Body of pancreas (tissue), 4 donors: ENCODE data around the gene ACSBG1. TPM values are rescaled to one million over a fixed set of nuclear protein-coding genes. Genes with fewer than 3 reads are reported as not detected.

Source experiments
- ATAC-seq: fragments of 150-250 bp; one replicate; pipeline ENCODE4 v1.9.1; 2016
- DNase-seq, 4 donors: peaks; one replicate each; pipeline ENCODE4 v3.0.0-alpha.2; 2019
- H3K27ac ChIP-seq, 4 donors: fragments of 200-600 bp; sonication (generic); 1 replicate in 3 of 4; 2 replicates in 1 of 4; pipeline versions ENCODE4 v1.5.1 to v1.6.1; 2016 to 2019; ENCODE audit warnings: mild to moderate bottlenecking in 1 of 4, mixed read lengths in 1 of 4, moderate library complexity in 1 of 4
- H3K27me3 ChIP-seq, 2 donors: fragments of 200-600 bp; sonication (generic); one replicate each; pipeline ENCODE4 v1.6.0; 2016; ENCODE audit warnings: mild to moderate bottlenecking in 1 of 2
- H3K36me3 ChIP-seq, 2 donors: fragments of 200-600 bp; sonication (generic); replicated peaks in 1 of 2; 2 replicates each; pipeline ENCODE4 v1.5.1; 2016; ENCODE audit warnings: low read depth in 2 of 2; ENCODE audit not compliant: insufficient read depth in 1 of 2
- H3K4me1 ChIP-seq: fragments of 200-600 bp; sonication (generic); one replicate; pipeline ENCODE4 v1.6.0; 2016
- H3K4me3 ChIP-seq, 2 donors: fragments of 200-600 bp; sonication (generic); 1 replicate in 1 of 2; 2 replicates in 1 of 2; pipeline ENCODE4 v1.5.1; 2016 to 2019
- H3K9me3 ChIP-seq, 3 donors: fragments of 200-600 bp; sonication (generic); 1 replicate in 2 of 3; 2 replicates in 1 of 3; pipeline ENCODE4 v1.5.1; 2016
- CTCF ChIP-seq, 7 experiments: fragments of 450-650 bp in 4 of 7; fragments of 200-600 bp in 3 of 7; sonication (generic) in 3 of 7; IDR thresholded peaks; one replicate each; pipeline ENCODE4 v1.5.1; 2016 to 2019; ENCODE audit warnings: antibody characterized with exemption in 7 of 7
- POLR2A ChIP-seq, 3 donors: fragments of 450-650 bp; IDR thresholded peaks; one replicate each; pipeline ENCODE4 v1.6.1; 2016; ENCODE audit warnings: antibody characterized with exemption in 3 of 3, mild to moderate bottlenecking in 2 of 3
- WGBS, 2 donors: methylation state at CpG; one replicate each; pipeline ENCODE4 v1.1.5; 2017; 5-methylcytosine and 5-hydroxymethylcytosine counted together
- intact Hi-C: fragments of 100-400 bp; cut with DNase I; formaldehyde crosslinking; loops from one replicate; pipeline ENCODE4 v1.15.1; 2023
- total RNA-seq, 2 donors: library from RNA; depleted of rRNA; stranded (reverse); fragments of >200 nt; gene quantifications; one replicate each; pipeline ENCODE4 v1.1.0, GENCODE V29; 2016

Gene ACSBG1
- total RNA-seq, 2 donors from 2014 or later, result not detected

- peaks cover 0 to 17% of the 10 kb centered on the region in 2 donors for H3K36me3 ChIP-seq
Measured at GRCh38 chr15:78171864-78172472, 62.4 kb downstream of the ACSBG1 start.

GRCh38 chr15:78170848-78171773, 63.3 kb downstream of the ACSBG1 start:
- H3K4me3 ChIP-seq, result no peak overlapping the region
- TF ChIP-seq CTCF (IDR thresholded peaks at IDR 0.05) (no peak), POLR2A (IDR thresholded peaks at IDR 0.05) (no peak)
- no peak overlapping the region for H3K27ac ChIP-seq
- intact Hi-C loops, result no loop called here
- no peaks in the 10 kb centered on the region for H3K27me3 ChIP-seq
- no peaks in the 10 kb centered on the region for H3K4me1 ChIP-seq
- no peaks in the 10 kb centered on the region for H3K9me3 ChIP-seq
- peaks cover 7 to 20% of the 10 kb centered on the region in 2 donors for H3K36me3 ChIP-seq
- WGBS, 2 donors, result 77 to 87% methylated on average over 17 of the region's 17 CpGs
- DNase-seq, result peak in 2 of 4 donors; percentile 7 to 25
- ATAC-seq, result no peak

More at GRCh38 chr15:78171864-78172472, 62.4 kb downstream of the ACSBG1 start:
- H3K4me3 ChIP-seq, result no peak overlapping the region
- ATAC-seq (no peak), DNase-seq (no peak)
- H3K9me3 ChIP-seq, result no peaks in the 10 kb centered on the region
- H3K27me3 ChIP-seq, result no peaks in the 10 kb centered on the region
- TF ChIP-seq CTCF (IDR thresholded peaks at IDR 0.05) (no peak), POLR2A (IDR thresholded peaks at IDR 0.05) (no peak)
- 96 to 97% methylated on average over 9 of the region's 9 CpGs for WGBS, 2 donors
- no peak overlapping the region for H3K27ac ChIP-seq
- H3K4me1 ChIP-seq, result no peaks in the 10 kb centered on the region
- intact Hi-C loops, result no loop called here

GRCh38 chr15:78168608-78169007, 65.8 kb downstream of the ACSBG1 start:
- Histone ChIP-seq H3K4me1 (no peaks in the 10 kb centered on the region), H3K27ac (no peak overlapping the region), H3K36me3 (peaks cover 12 to 30% of the 10 kb centered on the region in 2 donors), H3K9me3 (no peaks in the 10 kb centered on the region), H3K27me3 (no peaks in the 10 kb centered on the region), H3K4me3 (no peak overlapping the region)
- WGBS, 2 donors, result 81 to 93% methylated on average over 5 of the region's 5 CpGs
- TF ChIP-seq POLR2A (IDR thresholded peaks at IDR 0.05) (no peak), CTCF (IDR thresholded peaks at IDR 0.05) (no peak)
- DNase-seq (no peak), ATAC-seq (no peak)
- intact Hi-C loops, result no loop called here

DNA sequence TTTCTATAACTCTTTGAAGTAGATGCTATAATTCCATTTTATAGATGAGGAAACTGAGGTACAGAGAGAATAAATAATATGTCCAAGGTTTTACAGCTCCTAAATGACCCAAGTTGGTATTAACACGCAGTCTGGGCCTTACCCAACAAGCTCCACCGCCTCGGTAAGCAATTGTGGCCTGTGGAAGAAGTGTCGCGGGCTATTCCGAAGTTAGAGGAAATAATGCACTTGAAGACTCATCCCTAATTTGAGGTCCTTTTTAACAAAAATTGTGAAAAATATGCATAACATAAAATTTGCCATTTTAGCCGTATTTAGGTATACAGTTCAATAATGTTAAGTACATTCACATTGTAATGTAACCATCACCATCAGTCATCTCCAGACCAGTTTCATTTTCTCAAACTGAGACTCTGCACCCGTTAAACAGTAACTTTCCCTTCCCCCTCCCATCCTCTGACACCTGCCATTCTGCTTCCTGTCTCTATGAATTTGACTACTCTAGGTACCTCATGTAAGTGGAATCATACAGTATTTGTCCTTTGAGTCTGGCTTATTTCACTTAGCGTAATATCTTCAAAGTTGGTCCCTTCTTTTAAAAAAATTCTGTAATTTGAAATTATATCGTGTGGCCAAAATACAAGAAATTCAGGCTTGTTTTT, 67.0 kb downstream of the ACSBG1 start:
- no peak for TF ChIP-seq POLR2A (IDR thresholded peaks at IDR 0.05)
- TF ChIP-seq CTCF (IDR thresholded peaks at IDR 0.05), result no peak
- WGBS, 2 donors, result 87 to 94% methylated on average over 10 of the region's 10 CpGs
- Histone ChIP-seq H3K36me3 (peaks cover 12 to 30% of the 10 kb centered on the region in 2 donors), H3K4me1 (no peaks in the 10 kb centered on the region), H3K27ac (no peak overlapping the region), H3K27me3 (no peaks in the 10 kb centered on the region), H3K4me3 (no peak overlapping the region), H3K9me3 (no peaks in the 10 kb centered on the region)
- intact Hi-C loops, result no loop called here
- ATAC-seq, result no peak
- DNase-seq, result no peak
